HepG2 (cell line): Measurements from ENCODE around the gene ZC3H13.

ENCODE experiments used
- ADNP ChIP-seq: sonication (generic); formaldehyde crosslinking; IDR thresholded peaks from 2 replicates; pipeline ENCODE4 v1.4.0; 2020; ENCODE audit warnings: missing genetic modification reagents
- BHLHE40 ChIP-seq: IDR thresholded peaks from 2 replicates; pipeline ENCODE4 v1.6.1; 2011; ENCODE audit warnings: low read length, improper control_type of control experiment
- CREB3 ChIP-seq: sonication (generic); formaldehyde crosslinking; IDR thresholded peaks from 2 replicates; pipeline ENCODE4 v1.5.0; 2020; ENCODE audit warnings: missing genetic modification reagents
- GTF2F1 ChIP-seq: fragments of 150-350 bp; IDR thresholded peaks from 2 replicates; pipeline ENCODE4 v1.6.1; 2014; ENCODE audit warnings: low read length
- HMGXB4 ChIP-seq, 2 experiments: sonication (generic) in 1 of 2; formaldehyde crosslinking in 1 of 2; IDR thresholded peaks; 2 replicates each; pipeline versions ENCODE4 v1.4.0 to v1.6.1; 2018 to 2020; ENCODE audit warnings: missing genetic modification reagents in 2 of 2, borderline replicate concordance in 1 of 2, low read depth in 1 of 2, mild to moderate bottlenecking in 1 of 2, missing biosample characterization in 1 of 2
- KDM3A ChIP-seq: IDR thresholded peaks from 2 replicates; pipeline ENCODE4 v1.6.1; 2018; ENCODE audit warnings: low read depth, missing compliant biosample characterization
- POLR2A ChIP-seq, 2 experiments: IDR thresholded peaks; 2 replicates each; pipeline ENCODE4 v1.6.1; 2011; ENCODE audit warnings: low read depth in 2 of 2, low read length in 2 of 2, mild to moderate bottlenecking in 1 of 2, moderate library complexity in 1 of 2; ENCODE audit not compliant: insufficient read depth in 1 of 2
- SMAD3 ChIP-seq: sonication (generic); formaldehyde crosslinking; IDR thresholded peaks from 2 replicates; pipeline ENCODE4 v1.4.0; 2020; ENCODE audit warnings: missing genetic modification reagents
- TARDBP ChIP-seq: sonication (generic); formaldehyde crosslinking; IDR thresholded peaks from 2 replicates; pipeline ENCODE4 v1.8.0; 2022; ENCODE audit warnings: mild to moderate bottlenecking, missing genetic modification reagents
- TCF12 ChIP-seq, 2 experiments: fragments of 450-650 bp in 1 of 2; sonication (generic) in 1 of 2; formaldehyde crosslinking in 1 of 2; IDR thresholded peaks; 2 replicates each; pipeline versions ENCODE4 v1.6.1 to v1.8.0; 2017 to 2022; ENCODE audit warnings: antibody characterized with exemption in 1 of 2, mild to moderate bottlenecking in 1 of 2, missing genetic modification reagents in 1 of 2, moderate library complexity in 1 of 2
- ZNF230 ChIP-seq: sonication (generic); formaldehyde crosslinking; IDR thresholded peaks from 2 replicates; pipeline ENCODE4 v1.4.0; 2020; ENCODE audit warnings: mild to moderate bottlenecking, missing genetic modification reagents
- ZNF292 ChIP-seq: sonication (generic); formaldehyde crosslinking; IDR thresholded peaks from 2 replicates; pipeline ENCODE4 v1.8.1; 2022; ENCODE audit warnings: mild to moderate bottlenecking, low read depth, missing genetic modification reagents, borderline replicate concordance
- TF ChIP-seq, protein P1 (sequence below): sonication (generic); formaldehyde crosslinking; IDR thresholded peaks from 2 replicates; pipeline ENCODE4 v1.8.1; 2023; ENCODE audit warnings: missing genetic modification reagents, mild to moderate bottlenecking, borderline replicate concordance
- TF ChIP-seq, protein P2 (sequence below): sonication (generic); formaldehyde crosslinking; IDR thresholded peaks from 2 replicates; pipeline ENCODE4 v1.5.0; 2020; ENCODE audit warnings: mild to moderate bottlenecking, missing genetic modification reagents, moderate library complexity

- TF ChIP-seq KDM3A (CRISPR knock-in tag), result no peak
- TF ChIP-seq ZNF230 (CRISPR knock-in tag), result no peak
- no peak for TF ChIP-seq TCF12 (IDR thresholded peaks at IDR 0.05)
- TF ChIP-seq TCF12 (CRISPR knock-in tag; IDR thresholded peaks at IDR 0.05), result no peak
- TF ChIP-seq, protein P1, sequence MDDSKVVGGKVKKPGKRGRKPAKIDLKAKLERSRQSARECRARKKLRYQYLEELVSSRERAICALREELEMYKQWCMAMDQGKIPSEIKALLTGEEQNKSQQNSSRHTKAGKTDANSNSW (CRISPR knock-in tag), result no peak
- no peak for TF ChIP-seq BHLHE40
- TF ChIP-seq CREB3 (CRISPR knock-in tag), result no peak
- TF ChIP-seq, protein P2, sequence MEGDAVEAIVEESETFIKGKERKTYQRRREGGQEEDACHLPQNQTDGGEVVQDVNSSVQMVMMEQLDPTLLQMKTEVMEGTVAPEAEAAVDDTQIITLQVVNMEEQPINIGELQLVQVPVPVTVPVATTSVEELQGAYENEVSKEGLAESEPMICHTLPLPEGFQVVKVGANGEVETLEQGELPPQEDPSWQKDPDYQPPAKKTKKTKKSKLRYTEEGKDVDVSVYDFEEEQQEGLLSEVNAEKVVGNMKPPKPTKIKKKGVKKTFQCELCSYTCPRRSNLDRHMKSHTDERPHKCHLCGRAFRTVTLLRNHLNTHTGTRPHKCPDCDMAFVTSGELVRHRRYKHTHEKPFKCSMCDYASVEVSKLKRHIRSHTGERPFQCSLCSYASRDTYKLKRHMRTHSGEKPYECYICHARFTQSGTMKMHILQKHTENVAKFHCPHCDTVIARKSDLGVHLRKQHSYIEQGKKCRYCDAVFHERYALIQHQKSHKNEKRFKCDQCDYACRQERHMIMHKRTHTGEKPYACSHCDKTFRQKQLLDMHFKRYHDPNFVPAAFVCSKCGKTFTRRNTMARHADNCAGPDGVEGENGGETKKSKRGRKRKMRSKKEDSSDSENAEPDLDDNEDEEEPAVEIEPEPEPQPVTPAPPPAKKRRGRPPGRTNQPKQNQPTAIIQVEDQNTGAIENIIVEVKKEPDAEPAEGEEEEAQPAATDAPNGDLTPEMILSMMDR, result no peak
- TF ChIP-seq ADNP, result no peak
- TF ChIP-seq POLR2A (IDR thresholded peaks at IDR 0.05; ENCODE audit: insufficient read depth in 1 of 2, low read depth in 2 of 2, low read length in 2 of 2), result no peak
- TF ChIP-seq TARDBP, result no peak
- TF ChIP-seq ZNF292 (CRISPR knock-in tag), result no peak
- no peak for TF ChIP-seq GTF2F1
- TF ChIP-seq HMGXB4 (CRISPR knock-in tag; IDR thresholded peaks at IDR 0.05; ENCODE audit: borderline replicate concordance in 1 of 2, low read depth in 1 of 2), result no peak
- TF ChIP-seq SMAD3 (CRISPR knock-in tag), result no peak
Observed at GRCh38 chr13:46004491-46004890, 48.1 kb downstream of the ZC3H13 start.
